Stomach smooth muscle (tissue), 2 donors: ENCODE results near the gene CLDN20.
"Not testable (repeated sequence)": the region's sequence is repeated elsewhere in the genome, so short reads cannot be mapped to it uniquely, and the experiment has no call there.

ENCODE experiments used
- H3K27ac ChIP-seq: one replicate; pipeline ENCODE4 v1.7.0; 2013; ENCODE audit warnings: mild to moderate bottlenecking, low read length, inconsistent platforms
- H3K27me3 ChIP-seq, 2 donors: one replicate each; pipeline ENCODE4 v1.7.0; 2013; ENCODE audit warnings: low read length in 2 of 2; ENCODE audit not compliant: insufficient read depth in 2 of 2, control insufficient read depth in 1 of 2
- H3K36me3 ChIP-seq, 2 donors: one replicate each; pipeline ENCODE4 v1.7.0; 2013; ENCODE audit warnings: low read length in 2 of 2; ENCODE audit not compliant: control insufficient read depth in 2 of 2, insufficient read depth in 2 of 2
- H3K4me1 ChIP-seq: one replicate; pipeline ENCODE4 v1.7.0; 2013; ENCODE audit warnings: low read length; ENCODE audit not compliant: control insufficient read depth, insufficient read depth
- H3K4me3 ChIP-seq, 2 donors: one replicate each; pipeline ENCODE4 v1.7.0; 2013; ENCODE audit warnings: low read length in 2 of 2
- H3K9ac ChIP-seq, 2 donors: one replicate each; pipeline ENCODE4 v1.7.0; 2013; ENCODE audit warnings: low read length in 2 of 2, mild to moderate bottlenecking in 1 of 2
- H3K9me3 ChIP-seq, 2 donors: one replicate each; pipeline ENCODE4 v1.7.0; 2013; ENCODE audit warnings: low read length in 2 of 2; ENCODE audit not compliant: control insufficient read depth in 2 of 2
- donor health status: healthy.
- donor health status: Pancreatic carcinoma.

Gene CLDN20

GRCh38 chr6:155257796-155258195 is 6.0 kb upstream of the CLDN20 start:
- peaks cover 27 to 36% of the 10 kb centered on the region in 2 donors for H3K36me3 ChIP-seq
- no peaks in the 10 kb centered on the region for H3K4me1 ChIP-seq
- H3K27ac ChIP-seq: no peak overlapping the region
- H3K9me3 ChIP-seq: no peaks in the 10 kb centered on the region
- H3K4me3 ChIP-seq: no peak overlapping the region
- H3K27me3 ChIP-seq: no peaks in the 10 kb centered on the region
- H3K9ac ChIP-seq: no peak overlapping the region

- no peaks in the 10 kb centered on the region for H3K9me3 ChIP-seq
- peaks cover 26 to 34% of the 10 kb centered on the region in 2 donors for H3K36me3 ChIP-seq
- H3K27ac ChIP-seq: no peak overlapping the region
- no peak overlapping the region for H3K4me3 ChIP-seq
- H3K27me3 ChIP-seq: no peaks in the 10 kb centered on the region
- no peak overlapping the region for H3K9ac ChIP-seq
- H3K4me1 ChIP-seq: no peaks in the 10 kb centered on the region
These were observed 4.6 kb upstream of the CLDN20 start for GRCh38 chr6:155259204-155259603.

DNA sequence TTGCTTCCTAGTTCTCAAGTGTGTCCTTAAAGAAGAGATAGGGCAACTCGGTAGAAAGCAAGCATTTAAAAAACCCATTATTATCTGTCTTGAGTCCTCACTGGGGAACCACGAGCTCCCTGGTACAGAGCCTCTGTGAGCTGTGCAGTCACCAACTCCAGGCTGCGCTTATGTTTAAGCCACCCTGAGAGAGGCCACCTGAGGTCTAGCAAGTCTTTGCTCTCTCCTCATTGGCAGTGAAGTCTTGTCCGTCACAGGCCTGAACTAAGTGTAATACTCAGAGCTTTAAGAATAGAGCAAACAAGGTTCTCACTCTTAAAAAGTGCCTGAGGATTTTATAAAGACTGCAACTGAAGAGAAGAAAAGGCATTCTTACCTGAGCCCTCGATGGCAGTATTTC is 3.9 kb upstream of the CLDN20 start:
- no peak overlapping the region for H3K27ac ChIP-seq
- H3K4me1 ChIP-seq: no peaks in the 10 kb centered on the region
- no peaks in the 10 kb centered on the region for H3K27me3 ChIP-seq
- no peak overlapping the region for H3K9ac ChIP-seq
- peaks cover 19 to 28% of the 10 kb centered on the region in 2 donors for H3K36me3 ChIP-seq
- H3K4me3 ChIP-seq: no peak overlapping the region
- H3K9me3 ChIP-seq: no peaks in the 10 kb centered on the region

- Histone ChIP-seq H3K9me3 (no peaks in the 10 kb centered on the region), H3K36me3 (peaks cover 18 to 26% of the 10 kb centered on the region in 2 donors), H3K4me3 (no peak overlapping the region), H3K4me1 (no peaks in the 10 kb centered on the region), H3K27ac (no peak overlapping the region), H3K27me3 (no peaks in the 10 kb centered on the region), H3K9ac (no peak overlapping the region)
These were observed 3.1 kb upstream of the CLDN20 start for GRCh38 chr6:155260686-155261085.

DNA sequence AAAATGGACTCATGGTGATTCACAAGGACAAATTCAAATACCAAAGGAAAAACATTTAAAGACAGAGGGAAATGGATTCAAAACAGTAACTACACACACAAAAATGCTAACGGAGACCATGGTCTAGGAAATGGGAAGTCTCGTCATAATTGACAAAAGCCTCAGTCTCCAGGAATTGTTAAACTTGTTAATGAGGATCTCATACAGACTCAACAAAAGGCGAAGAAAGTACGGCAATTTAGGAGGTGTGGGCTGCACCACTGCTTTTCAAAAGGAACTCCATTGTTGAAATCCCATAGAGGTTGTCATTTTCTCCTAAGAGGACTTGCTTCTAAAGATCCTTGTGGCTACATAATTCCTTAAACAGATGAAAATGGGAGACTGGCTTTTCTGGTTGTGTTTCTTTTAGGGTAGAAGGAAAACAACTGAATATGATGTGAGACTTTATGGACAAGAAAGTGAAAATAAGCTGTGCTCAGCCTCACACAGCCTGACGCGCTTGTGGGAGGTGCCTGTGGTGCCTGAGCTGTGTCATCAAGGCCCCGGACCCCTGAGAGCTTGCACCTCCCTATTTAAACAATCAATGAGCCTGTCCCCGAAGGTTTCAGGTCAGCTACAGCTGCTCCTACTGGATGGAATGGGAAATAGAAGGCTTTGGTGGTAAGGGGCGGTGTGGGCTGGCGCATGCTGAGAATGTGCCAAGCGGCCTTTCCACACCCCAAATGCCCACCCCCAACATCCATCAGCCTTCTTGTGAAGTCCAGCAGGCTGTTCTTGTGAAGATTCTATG is 2.5 kb upstream of the CLDN20 start:
- no peaks in the 10 kb centered on the region for H3K4me1 ChIP-seq
- no peak overlapping the region for H3K27ac ChIP-seq
- H3K27me3 ChIP-seq: no peaks in the 10 kb centered on the region
- peaks cover 18 to 26% of the 10 kb centered on the region in 2 donors for H3K36me3 ChIP-seq
- no peak overlapping the region for H3K4me3 ChIP-seq
- no peak overlapping the region for H3K9ac ChIP-seq
- no peaks in the 10 kb centered on the region for H3K9me3 ChIP-seq

- no peaks in the 10 kb centered on the region for H3K27me3 ChIP-seq
- H3K27ac ChIP-seq: no peak overlapping the region
- no peak overlapping the region for H3K9ac ChIP-seq
- no peaks in the 10 kb centered on the region for H3K4me1 ChIP-seq
- H3K4me3 ChIP-seq: no peak overlapping the region
- H3K9me3 ChIP-seq: no peaks in the 10 kb centered on the region
- H3K36me3 ChIP-seq: peaks cover 12 to 19% of the 10 kb centered on the region in 2 donors
These were observed 1.2 kb upstream of the CLDN20 start for GRCh38 chr6:155262655-155263054.

- no peak overlapping the region for H3K27ac ChIP-seq
- H3K4me1 ChIP-seq: no peaks in the 10 kb centered on the region
- no peaks in the 10 kb centered on the region for H3K27me3 ChIP-seq
- no peak overlapping the region for H3K9ac ChIP-seq
- H3K4me3 ChIP-seq: no peak overlapping the region
- H3K36me3 ChIP-seq: peaks cover 5 to 6% of the 10 kb centered on the region in 2 donors
- no peaks in the 10 kb centered on the region for H3K9me3 ChIP-seq
These were observed 994 bp downstream of the CLDN20 start for GRCh38 chr6:155264693-155265320.

DNA sequence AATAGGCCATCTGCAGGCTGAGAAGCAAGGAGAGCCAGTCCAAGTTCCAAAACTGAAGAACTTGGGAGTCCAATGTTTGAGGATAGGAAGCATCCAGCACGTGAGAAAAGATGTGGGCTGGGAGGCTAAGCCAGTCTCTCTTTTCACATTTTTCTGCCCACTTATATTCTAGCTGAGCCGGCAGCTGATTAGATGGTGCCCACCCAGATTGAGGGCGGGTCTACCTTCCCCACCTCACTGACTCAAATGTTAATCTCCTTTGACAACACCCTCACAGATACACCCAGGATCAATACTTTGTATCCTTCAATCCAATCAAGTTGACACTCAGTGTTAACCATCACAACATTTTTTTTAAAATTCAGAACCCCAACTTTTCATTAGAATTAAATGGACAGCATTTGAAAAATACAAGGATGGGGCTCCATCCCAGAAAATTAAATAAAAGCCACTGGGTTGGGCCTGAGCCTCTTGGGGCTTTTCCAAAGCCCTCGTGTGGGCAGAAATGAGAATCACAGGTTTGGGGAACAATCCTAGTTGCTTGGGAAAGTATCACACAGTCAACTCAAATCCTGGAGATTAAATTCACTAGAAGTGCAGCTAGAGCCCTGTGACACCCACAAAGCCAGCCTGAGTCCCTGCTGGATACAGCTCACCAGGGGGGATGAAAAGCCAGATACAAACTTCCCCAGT is 2.2 kb downstream of the CLDN20 start:
- no peak overlapping the region for H3K9ac ChIP-seq
- no peaks in the 10 kb centered on the region for H3K4me1 ChIP-seq
- no peaks in the 10 kb centered on the region for H3K27me3 ChIP-seq
- H3K36me3 ChIP-seq: no peaks in the 10 kb centered on the region
- H3K9me3 ChIP-seq: no peaks in the 10 kb centered on the region
- no peak overlapping the region for H3K27ac ChIP-seq
- H3K4me3 ChIP-seq: no peak overlapping the region

GRCh38 chr6:155267411-155267810 is 3.6 kb downstream of the CLDN20 start:
- Histone ChIP-seq H3K9me3 (no peaks in the 10 kb centered on the region), H3K4me3 (no peak overlapping the region), H3K9ac (no peak overlapping the region), H3K4me1 (no peaks in the 10 kb centered on the region), H3K27me3 (no peaks in the 10 kb centered on the region), H3K36me3 (no peaks in the 10 kb centered on the region), H3K27ac (no peak overlapping the region)

DNA sequence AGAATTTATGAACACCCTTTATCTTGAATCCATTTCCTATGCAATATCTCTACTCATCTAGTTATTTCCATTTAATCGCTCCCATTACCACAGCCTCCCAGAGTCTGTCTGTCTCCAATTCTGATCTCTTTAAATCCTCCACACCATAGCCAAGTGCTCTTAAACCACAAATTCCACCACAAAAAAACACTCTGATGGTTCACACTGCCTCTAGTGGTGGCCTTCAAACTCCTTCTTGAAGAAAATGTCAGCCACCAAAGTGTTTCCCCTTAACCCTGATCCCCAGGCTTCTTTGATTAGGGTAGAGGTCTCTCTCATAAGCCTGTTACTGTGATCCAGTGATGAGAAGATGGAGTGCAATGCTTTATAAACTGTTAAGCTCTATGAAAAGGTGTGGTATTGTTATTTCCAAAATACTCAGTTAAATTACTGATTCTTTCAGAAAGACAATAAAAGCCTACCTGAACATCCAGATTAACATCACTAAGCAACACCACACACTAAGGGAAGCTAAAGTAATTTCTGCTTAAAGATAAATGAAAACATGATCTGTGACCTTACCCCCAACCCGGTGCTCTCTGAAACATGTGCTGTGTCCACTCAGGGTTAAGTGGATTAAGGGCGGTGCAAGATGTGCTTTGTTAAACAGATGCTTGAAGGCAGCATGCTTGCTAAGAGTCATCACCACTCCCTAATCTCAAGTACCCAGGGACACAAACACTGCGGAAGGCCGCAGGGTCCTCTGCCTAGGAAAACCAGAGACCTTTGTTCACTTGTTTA is 4.5 kb downstream of the CLDN20 start:
- not testable (repeated sequence) for H3K27me3 ChIP-seq, H3K4me1 ChIP-seq, H3K9me3 ChIP-seq, H3K27ac ChIP-seq, H3K4me3 ChIP-seq, H3K9ac ChIP-seq, H3K36me3 ChIP-seq
